Upper lobe of left lung (tissue), 6 donors: Measurements from ENCODE around the gene KCNG4. TPM values are rescaled to one million over a fixed set of nuclear protein-coding genes. Genes with fewer than 3 reads are reported as not detected.
"Not testable (repeated sequence)": the region's sequence is repeated elsewhere in the genome, so short reads cannot be mapped to it uniquely, and the experiment has no call there.

Experiments
- ATAC-seq, 2 donors: fragments of 200-7000 bp; cut with Tn5 transposase; one replicate each; pipeline ENCODE4 v1.9.1; 2022; ENCODE audit warnings: mild to moderate bottlenecking in 2 of 2, moderate library complexity in 2 of 2; ENCODE audit not compliant: low FRiP score in 2 of 2
- DNase-seq, 2 donors: peaks; one replicate each; pipeline ENCODE4 v3.0.0-alpha.2; 2019 to 2020
- H3K27ac ChIP-seq, 4 donors: fragments of 200-600 bp; sonication (generic); one replicate each; pipeline ENCODE4 v1.5.1; 2016 to 2019
- H3K27me3 ChIP-seq, 4 donors: fragments of 200-600 bp; sonication (generic); one replicate each; pipeline ENCODE4 v1.5.1; 2017 to 2019
- H3K36me3 ChIP-seq, 4 donors: fragments of 200-600 bp; sonication (generic); one replicate each; pipeline ENCODE4 v1.5.1; 2016 to 2019
- H3K4me1 ChIP-seq, 4 donors: fragments of 200-600 bp; sonication (generic); one replicate each; pipeline ENCODE4 v1.5.1; 2018 to 2019
- H3K4me3 ChIP-seq, 4 donors: fragments of 200-600 bp; sonication (generic); one replicate each; pipeline ENCODE4 v1.5.1; 2017 to 2019; ENCODE audit warnings: mild to moderate bottlenecking in 2 of 4, moderate library complexity in 1 of 4
- H3K9me3 ChIP-seq, 4 donors: fragments of 200-600 bp; sonication (generic); one replicate each; pipeline ENCODE4 v1.5.1; 2018 to 2019
- EP300 ChIP-seq, 4 donors: sonication (generic); formaldehyde crosslinking; IDR thresholded peaks; one replicate each; pipeline ENCODE4 v1.5.1; 2017; ENCODE audit warnings: antibody characterized with exemption in 4 of 4, control low read depth in 2 of 4
- POLR2A ChIP-seq, 4 donors: fragments of 450-650 bp; IDR thresholded peaks; one replicate each; pipeline ENCODE4 v1.5.1; 2016 to 2017; ENCODE audit warnings: antibody characterized with exemption in 4 of 4, mild to moderate bottlenecking in 2 of 4
- POLR2AphosphoS5 ChIP-seq, 2 donors: sonication (generic); formaldehyde crosslinking; IDR thresholded peaks; one replicate each; pipeline ENCODE4 v1.5.1; 2017; ENCODE audit warnings: antibody characterized with exemption in 2 of 2
- WGBS, 2 donors: methylation state at CpG; one replicate each; pipeline ENCODE4 v1.1.5; 2017 to 2018; 5-methylcytosine and 5-hydroxymethylcytosine counted together
- total RNA-seq, 6 donors: library from RNA; depleted of rRNA in 4 of 6; stranded (reverse); fragments of >200 nt in 4 of 6; gene quantifications; one replicate each; pipeline versions ENCODE4 v1.1.0 to v1.2.1, GENCODE V29; 2016 to 2021
- TF ChIP-seq, protein P1 (sequence below), 6 experiments: fragments of 450-650 bp in 4 of 6; fragments of 200-600 bp in 2 of 6; sonication (generic) in 2 of 6; IDR thresholded peaks; one replicate each; pipeline ENCODE4 v1.5.1; 2016 to 2019; ENCODE audit warnings: antibody characterized with exemption in 6 of 6
- donor health status: DM: no; HTN: no; CAD: no; lungs with moderate emphysema.
- donor health status: DM: no; HTN: yes; CAD: no; lungs with severe emphysema.

The KCNG4 gene
- total RNA-seq, 6 donors from 2014 or later: not detected

DNA sequence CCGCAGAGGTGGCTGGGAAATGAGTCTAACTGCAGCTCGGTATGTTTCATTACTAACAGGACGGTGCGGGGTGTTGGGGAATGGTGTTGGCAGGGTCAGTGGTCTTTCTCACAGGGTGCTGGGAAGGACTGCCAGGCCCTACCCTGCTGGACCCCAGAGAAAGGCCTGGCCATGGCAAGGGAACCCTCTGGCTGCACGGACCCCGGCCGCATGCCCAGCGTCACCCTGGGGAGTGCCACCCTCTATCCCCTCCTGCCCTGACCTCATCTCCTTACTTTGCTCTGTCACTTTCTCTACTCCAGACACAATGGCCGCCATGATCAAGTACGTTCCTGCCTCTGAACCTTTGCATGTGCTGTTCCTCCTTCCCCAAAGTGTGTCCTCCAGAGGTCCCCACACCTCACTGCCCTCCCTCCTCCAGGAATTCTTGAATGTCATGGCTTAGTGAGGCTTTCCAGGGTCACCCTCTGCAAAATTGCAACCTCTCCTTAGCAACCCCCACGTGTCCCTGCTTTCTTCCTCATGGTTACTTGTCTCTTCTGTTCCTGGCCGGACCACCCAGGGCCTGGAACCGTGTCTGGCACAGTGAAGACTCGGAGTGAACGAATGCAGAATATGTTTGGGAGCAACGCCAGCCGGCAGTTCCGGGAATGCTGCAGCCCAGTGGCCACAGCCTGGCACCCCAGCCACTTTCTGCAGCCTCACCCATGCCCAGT lies 33.7 kb downstream of the KCNG4 start:
- DNase-seq: peak in 1 of 2 donors; percentile 50
- TF ChIP-seq POLR2AphosphoS5 (IDR thresholded peaks at IDR 0.05) (no peak), EP300 (IDR thresholded peaks at IDR 0.05) (no peak)
- TF ChIP-seq, protein P1, sequence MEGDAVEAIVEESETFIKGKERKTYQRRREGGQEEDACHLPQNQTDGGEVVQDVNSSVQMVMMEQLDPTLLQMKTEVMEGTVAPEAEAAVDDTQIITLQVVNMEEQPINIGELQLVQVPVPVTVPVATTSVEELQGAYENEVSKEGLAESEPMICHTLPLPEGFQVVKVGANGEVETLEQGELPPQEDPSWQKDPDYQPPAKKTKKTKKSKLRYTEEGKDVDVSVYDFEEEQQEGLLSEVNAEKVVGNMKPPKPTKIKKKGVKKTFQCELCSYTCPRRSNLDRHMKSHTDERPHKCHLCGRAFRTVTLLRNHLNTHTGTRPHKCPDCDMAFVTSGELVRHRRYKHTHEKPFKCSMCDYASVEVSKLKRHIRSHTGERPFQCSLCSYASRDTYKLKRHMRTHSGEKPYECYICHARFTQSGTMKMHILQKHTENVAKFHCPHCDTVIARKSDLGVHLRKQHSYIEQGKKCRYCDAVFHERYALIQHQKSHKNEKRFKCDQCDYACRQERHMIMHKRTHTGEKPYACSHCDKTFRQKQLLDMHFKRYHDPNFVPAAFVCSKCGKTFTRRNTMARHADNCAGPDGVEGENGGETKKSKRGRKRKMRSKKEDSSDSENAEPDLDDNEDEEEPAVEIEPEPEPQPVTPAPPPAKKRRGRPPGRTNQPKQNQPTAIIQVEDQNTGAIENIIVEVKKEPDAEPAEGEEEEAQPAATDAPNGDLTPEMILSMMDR (IDR thresholded peaks at IDR 0.05): no peak
- H3K27ac ChIP-seq: no peak overlapping the region

GRCh38 chr16:84205123-84205522 lies 34.7 kb downstream of the KCNG4 start:
- not testable (repeated sequence) for H3K4me1 ChIP-seq, H3K27ac ChIP-seq, H3K36me3 ChIP-seq, DNase-seq, H3K27me3 ChIP-seq, H3K9me3 ChIP-seq, ATAC-seq, H3K4me3 ChIP-seq
- 91 to 95% methylated on average over 4 to 6 of the region's 6 CpGs for WGBS, 2 donors

More for the DNA sequence above, 33.7 kb downstream of the KCNG4 start:
- WGBS, 2 donors: 89 to 90% methylated on average over 16 to 18 of the region's 18 CpGs
- no peaks in the 10 kb centered on the region for H3K9me3 ChIP-seq
- no peaks in the 10 kb centered on the region for H3K36me3 ChIP-seq
- H3K4me1 ChIP-seq: no peaks in the 10 kb centered on the region
- ATAC-seq: peak in 1 of 2 donors; percentile 11
- no peak overlapping the region for H3K4me3 ChIP-seq
- H3K27me3 ChIP-seq: no peaks in the 10 kb centered on the region

GRCh38 chr16:84204551-84204950 lies 35.3 kb downstream of the KCNG4 start:
- DNase-seq, H3K4me1 ChIP-seq, H3K9me3 ChIP-seq, ATAC-seq, H3K36me3 ChIP-seq, H3K4me3 ChIP-seq, H3K27me3 ChIP-seq, H3K27ac ChIP-seq: not testable (repeated sequence)
- 85 to 94% methylated on average over 10 to 16 of the region's 26 CpGs for WGBS, 2 donors

GRCh38 chr16:84199861-84200260 lies 40.0 kb downstream of the KCNG4 start:
- DNase-seq (no peak), ATAC-seq (peak; percentile 73 to 78)
- TF ChIP-seq EP300 (IDR thresholded peaks at IDR 0.05) (peak in 2 of 4 donors; percentile 23 to 88), POLR2A (IDR thresholded peaks at IDR 0.05) (peak in 1 of 4 donors; percentile 49), POLR2AphosphoS5 (IDR thresholded peaks at IDR 0.05) (peak in 1 of 2 donors; percentile 47)
- TF ChIP-seq, protein P1 (IDR thresholded peaks at IDR 0.05): no peak

GRCh38 chr16:84199097-84199496 lies 40.7 kb downstream of the KCNG4 start:
- Histone ChIP-seq H3K9me3 (no peaks in the 10 kb centered on the region), H3K36me3 (no peaks in the 10 kb centered on the region), H3K27ac (no peak overlapping the region), H3K4me1 (no peaks in the 10 kb centered on the region), H3K27me3 (no peaks in the 10 kb centered on the region), H3K4me3 (no peak overlapping the region)
- WGBS, 2 donors: 62 to 68% methylated on average over 13 of the region's 13 CpGs
- ATAC-seq: no peak
- no peak for TF ChIP-seq POLR2A (IDR thresholded peaks at IDR 0.05)
- TF ChIP-seq, protein P1 (IDR thresholded peaks at IDR 0.05): no peak
- TF ChIP-seq POLR2AphosphoS5 (IDR thresholded peaks at IDR 0.05): no peak
- no peak for TF ChIP-seq EP300 (IDR thresholded peaks at IDR 0.05)
- no peak for DNase-seq

More at GRCh38 chr16:84199861-84200260, 40.0 kb downstream of the KCNG4 start:
- Histone ChIP-seq H3K27ac (peak overlapping the region in 1 of 4 donors; percentile 64), H3K4me3 (no peak overlapping the region), H3K36me3 (no peaks in the 10 kb centered on the region), H3K4me1 (no peaks in the 10 kb centered on the region), H3K27me3 (no peaks in the 10 kb centered on the region), H3K9me3 (no peaks in the 10 kb centered on the region)
- 56 to 62% methylated on average over 6 to 10 of the region's 10 CpGs for WGBS, 2 donors

- ATAC-seq: peak in 1 of 2 donors; percentile 40
- H3K27ac ChIP-seq: no peak overlapping the region
- no peaks in the 10 kb centered on the region for H3K36me3 ChIP-seq
- no peaks in the 10 kb centered on the region for H3K27me3 ChIP-seq
- WGBS, 2 donors: 83 to 84% methylated on average over 8 to 10 of the region's 10 CpGs
- no peak for DNase-seq
- TF ChIP-seq EP300 (IDR thresholded peaks at IDR 0.05) (no peak), POLR2A (IDR thresholded peaks at IDR 0.05) (no peak), POLR2AphosphoS5 (IDR thresholded peaks at IDR 0.05) (no peak)
- TF ChIP-seq, protein P1 (IDR thresholded peaks at IDR 0.05): no peak
- H3K4me3 ChIP-seq: no peak overlapping the region
- H3K9me3 ChIP-seq: no peaks in the 10 kb centered on the region
- no peaks in the 10 kb centered on the region for H3K4me1 ChIP-seq
Observed at GRCh38 chr16:84198401-84198800, 41.4 kb downstream of the KCNG4 start.
